Astrocyte (in vitro differentiated cells and primary cell): ENCODE measurements around the gene BMP4. TPM values are rescaled to one million over a fixed set of nuclear protein-coding genes. Genes with fewer than 3 reads are reported as not detected.

Experiments
- DNase-seq: peaks from one replicate; pipeline ENCODE4 v3.0.0-alpha.2; 2010; ENCODE audit warnings: low read depth
- FAIRE-seq: peaks from 2 replicates; lab custom pipeline; 2011; peaks lifted over from hg19 to GRCh38; lab: Jason Lieb, UNC
- H2AFZ ChIP-seq: 2 replicates; pipeline ENCODE4 v1.6.0; 2012; ENCODE audit warnings: low read depth, low read length, inconsistent platforms
- H3K27ac ChIP-seq: 2 replicates; pipeline ENCODE4 v1.5.1; 2011; ENCODE audit warnings: low read depth, low read length, inconsistent platforms
- H3K27me3 ChIP-seq: 2 replicates; pipeline ENCODE4 v1.6.0; 2011; ENCODE audit warnings: low read length, inconsistent platforms; ENCODE audit not compliant: insufficient read depth
- H3K36me3 ChIP-seq: 2 replicates; pipeline ENCODE4 v1.5.1; 2011; ENCODE audit warnings: low read length, inconsistent platforms; ENCODE audit not compliant: insufficient read depth
- H3K4me1 ChIP-seq: 2 replicates; pipeline ENCODE4 v1.5.1; 2011; ENCODE audit warnings: low read length, inconsistent platforms; ENCODE audit not compliant: insufficient read depth
- H3K4me2 ChIP-seq: 2 replicates; pipeline ENCODE4 v1.6.0; 2012; ENCODE audit warnings: low read length, inconsistent platforms
- H3K4me3 ChIP-seq: 2 replicates; pipeline ENCODE4 v1.5.1; 2011; ENCODE audit warnings: low read depth, mild to moderate bottlenecking, low read length, inconsistent platforms; ENCODE audit not compliant: insufficient read depth
- H3K79me2 ChIP-seq: 2 replicates; pipeline ENCODE4 v1.6.0; 2012; ENCODE audit warnings: mild to moderate bottlenecking, low read length, inconsistent platforms; ENCODE audit not compliant: insufficient read depth
- H3K9ac ChIP-seq: 2 replicates; pipeline ENCODE4 v1.6.0; 2012; ENCODE audit warnings: mild to moderate bottlenecking, low read length, inconsistent platforms
- H3K9me3 ChIP-seq: 2 replicates; pipeline ENCODE4 v1.5.1; 2012; ENCODE audit warnings: low read depth, mild to moderate bottlenecking, low read length, inconsistent platforms; ENCODE audit not compliant: insufficient read depth
- H4K20me1 ChIP-seq: 2 replicates; pipeline ENCODE4 v1.6.0; 2012; ENCODE audit warnings: low read length, inconsistent platforms; ENCODE audit not compliant: insufficient read depth
- H3K27ac Mint-ChIP-seq: one replicate; pipeline ENCODE4 v1.8.0; 2021; ENCODE audit warnings: mild to moderate bottlenecking, mixed read lengths; ENCODE audit not compliant: unreplicated experiment
- H3K27me3 Mint-ChIP-seq: one replicate; pipeline ENCODE4 v1.8.0; 2021; ENCODE audit warnings: low read depth, mixed read lengths; ENCODE audit not compliant: unreplicated experiment
- H3K36me3 Mint-ChIP-seq: one replicate; pipeline ENCODE4 v1.8.0; 2021; ENCODE audit warnings: low read depth, mixed read lengths; ENCODE audit not compliant: unreplicated experiment
- H3K4me1 Mint-ChIP-seq: one replicate; pipeline ENCODE4 v1.8.0; 2021; ENCODE audit warnings: low read depth, mixed read lengths; ENCODE audit not compliant: unreplicated experiment
- H3K4me3 Mint-ChIP-seq: one replicate; pipeline ENCODE4 v1.8.0; 2021; ENCODE audit warnings: mild to moderate bottlenecking, moderate library complexity, mixed read lengths; ENCODE audit not compliant: unreplicated experiment
- H3K9me3 Mint-ChIP-seq: one replicate; pipeline ENCODE4 v1.8.0; 2021; ENCODE audit warnings: mild to moderate bottlenecking, mixed read lengths; ENCODE audit not compliant: unreplicated experiment
- EZH2 ChIP-seq: IDR thresholded peaks from 2 replicates; pipeline ENCODE4 v1.6.1; 2012; ENCODE audit warnings: mild to moderate bottlenecking, low read length, inconsistent platforms; ENCODE audit not compliant: insufficient read depth
- total RNA-seq: library from RNA; stranded (reverse); gene quantifications from 2 replicates; pipeline ENCODE4 v1.2.1, GENCODE V29; 2021
- TF ChIP-seq, protein P1 (sequence below): IDR thresholded peaks from 2 replicates; pipeline ENCODE4 v1.5.1; 2011; ENCODE audit warnings: low read depth, mild to moderate bottlenecking, inconsistent platforms, low read length, moderate library complexity; ENCODE audit not compliant: insufficient read depth

The BMP4 gene
- total RNA-seq, 1 donor from 2014 or later, result 27.2 TPM

DNA sequence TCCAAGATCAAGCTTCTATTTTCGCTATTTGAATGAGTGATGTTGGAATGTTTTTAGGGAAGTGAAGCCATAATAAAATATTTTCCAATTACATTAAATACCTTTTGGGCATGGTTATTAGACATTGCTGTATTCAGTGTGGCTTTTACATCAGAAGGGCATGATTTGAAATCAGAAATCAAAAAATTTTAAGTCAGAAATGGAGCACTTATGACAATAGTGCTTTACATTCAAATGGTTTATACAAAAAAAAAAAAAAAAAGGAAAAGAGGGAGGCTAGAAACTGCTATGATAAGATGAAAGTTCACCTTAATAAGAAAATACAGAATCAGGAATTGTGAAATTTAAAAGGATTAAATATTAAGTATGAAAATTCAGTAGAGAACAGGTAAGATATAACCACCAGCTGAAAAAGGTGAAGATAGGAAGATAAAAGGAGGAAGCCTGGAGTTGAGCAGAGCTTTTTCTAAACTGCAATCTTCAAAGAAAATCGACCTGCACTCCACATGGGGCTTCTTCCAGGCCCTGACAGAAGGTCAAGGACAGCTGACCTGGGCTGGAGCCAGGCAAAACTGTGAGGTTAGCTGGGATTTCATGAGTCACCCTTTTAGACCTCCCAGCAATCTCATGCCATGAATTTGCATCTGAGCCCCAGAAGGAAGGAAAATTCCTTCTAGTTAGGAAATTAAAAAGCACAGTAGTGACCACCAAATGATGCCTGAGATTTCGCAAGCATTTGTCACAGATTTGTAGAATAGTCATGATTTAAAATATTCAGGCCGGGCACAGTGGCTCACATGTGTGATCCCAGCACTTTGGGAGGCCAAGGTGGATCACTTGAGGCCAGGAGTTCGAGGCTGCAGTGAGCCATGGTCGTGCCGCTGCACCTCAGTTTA lies 23.4 kb upstream of the BMP4 start:
- H3K27ac ChIP-seq, result no peak overlapping the region
- no peaks in the 10 kb centered on the region for H3K79me2 ChIP-seq
- H3K27me3 ChIP-seq, result peaks cover 2% of the 10 kb centered on the region
- TF ChIP-seq EZH2, result no peak
- TF ChIP-seq, protein P1, sequence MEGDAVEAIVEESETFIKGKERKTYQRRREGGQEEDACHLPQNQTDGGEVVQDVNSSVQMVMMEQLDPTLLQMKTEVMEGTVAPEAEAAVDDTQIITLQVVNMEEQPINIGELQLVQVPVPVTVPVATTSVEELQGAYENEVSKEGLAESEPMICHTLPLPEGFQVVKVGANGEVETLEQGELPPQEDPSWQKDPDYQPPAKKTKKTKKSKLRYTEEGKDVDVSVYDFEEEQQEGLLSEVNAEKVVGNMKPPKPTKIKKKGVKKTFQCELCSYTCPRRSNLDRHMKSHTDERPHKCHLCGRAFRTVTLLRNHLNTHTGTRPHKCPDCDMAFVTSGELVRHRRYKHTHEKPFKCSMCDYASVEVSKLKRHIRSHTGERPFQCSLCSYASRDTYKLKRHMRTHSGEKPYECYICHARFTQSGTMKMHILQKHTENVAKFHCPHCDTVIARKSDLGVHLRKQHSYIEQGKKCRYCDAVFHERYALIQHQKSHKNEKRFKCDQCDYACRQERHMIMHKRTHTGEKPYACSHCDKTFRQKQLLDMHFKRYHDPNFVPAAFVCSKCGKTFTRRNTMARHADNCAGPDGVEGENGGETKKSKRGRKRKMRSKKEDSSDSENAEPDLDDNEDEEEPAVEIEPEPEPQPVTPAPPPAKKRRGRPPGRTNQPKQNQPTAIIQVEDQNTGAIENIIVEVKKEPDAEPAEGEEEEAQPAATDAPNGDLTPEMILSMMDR, result no peak
- DNase-seq (peak; percentile 85), FAIRE-seq (no peak)
- no peaks in the 10 kb centered on the region for H3K9me3 ChIP-seq
- no peak overlapping the region for H3K4me3 ChIP-seq
- no peaks in the 10 kb centered on the region for H3K36me3 ChIP-seq
- no peaks in the 10 kb centered on the region for H4K20me1 ChIP-seq
- Mint-ChIP-seq H3K4me3 (no peak overlapping the region), H3K36me3 (no peaks in the 10 kb centered on the region), H3K27ac (peak overlapping the region; percentile 53), H3K9me3 (peaks cover 11% of the 10 kb centered on the region), H3K4me1 (peaks cover 17% of the 10 kb centered on the region), H3K27me3 (peaks cover 4% of the 10 kb centered on the region)
- peak overlapping the region; percentile 1 for H3K4me2 ChIP-seq
- H3K9ac ChIP-seq, result no peak overlapping the region
- no peak overlapping the region for H2AFZ ChIP-seq
- H3K4me1 ChIP-seq, result peaks cover 6% of the 10 kb centered on the region

DNA sequence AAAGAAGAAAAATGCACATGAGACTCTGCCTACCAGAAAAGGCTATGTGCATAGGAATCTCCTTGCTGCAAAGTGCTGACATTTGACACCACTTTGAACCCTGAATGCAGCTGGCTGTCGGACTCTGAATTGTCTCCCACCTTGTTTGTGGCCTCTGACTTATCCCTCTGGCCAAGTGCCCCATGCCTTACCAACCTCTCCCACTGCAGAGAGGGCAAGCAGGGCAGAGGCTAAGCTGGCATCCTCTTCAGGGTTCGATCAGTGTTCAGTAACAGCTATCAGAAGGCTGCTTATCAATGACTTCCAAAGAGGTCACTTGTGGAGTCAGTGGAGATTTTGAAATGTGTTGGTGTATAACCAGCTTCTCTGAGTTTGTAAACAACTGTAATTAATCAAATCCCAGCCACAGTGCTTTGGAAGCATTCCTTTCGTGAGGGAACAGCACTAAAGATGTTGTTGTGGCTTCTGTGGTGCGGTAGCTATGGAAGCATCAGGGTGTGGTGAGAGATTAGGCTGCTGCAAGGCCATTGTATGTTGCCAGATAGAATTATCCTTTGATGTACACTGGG lies 22.6 kb upstream of the BMP4 start:
- Histone ChIP-seq H3K9ac (no peak overlapping the region), H3K36me3 (no peaks in the 10 kb centered on the region), H4K20me1 (no peaks in the 10 kb centered on the region), H2AFZ (no peak overlapping the region), H3K4me2 (peak overlapping the region; percentile 33), H3K79me2 (no peaks in the 10 kb centered on the region), H3K9me3 (no peaks in the 10 kb centered on the region), H3K4me3 (no peak overlapping the region), H3K27ac (no peak overlapping the region), H3K4me1 (peaks cover 6% of the 10 kb centered on the region), H3K27me3 (peaks cover 2% of the 10 kb centered on the region)
- peak overlapping the region; percentile 37 for H3K4me3 Mint-ChIP-seq
- H3K36me3 Mint-ChIP-seq, result no peaks in the 10 kb centered on the region
- no peak for FAIRE-seq
- H3K27ac Mint-ChIP-seq, result peak overlapping the region; percentile 37
- peaks cover 4% of the 10 kb centered on the region for H3K27me3 Mint-ChIP-seq
- peak; percentile 84 for DNase-seq
- no peak for TF ChIP-seq EZH2
- TF ChIP-seq, protein P1, result no peak
- peaks cover 17% of the 10 kb centered on the region for H3K4me1 Mint-ChIP-seq
- peaks cover 3% of the 10 kb centered on the region for H3K9me3 Mint-ChIP-seq
